K562 (cell line): ENCODE data around the gene SPHK2. TPM values are rescaled to one million over a fixed set of nuclear protein-coding genes. Genes with fewer than 3 reads are reported as not detected.
A peak's percentile ranks its signal among the peaks of the same experiment; 100 is the strongest.

Source experiments
- BMI1 ChIP-seq: fragments of 150-350 bp; IDR thresholded peaks from 2 replicates; pipeline ENCODE4 v1.6.1; 2014; ENCODE audit warnings: low read length
- CHD4 ChIP-seq: fragments of 200-600 bp; sonication (generic); IDR thresholded peaks from 3 replicates; pipeline ENCODE4 v1.6.1; 2012; ENCODE audit warnings: low read depth, mild to moderate bottlenecking, mixed read lengths, low read length, inconsistent platforms; ENCODE audit not compliant: insufficient read depth, insufficient replicate concordance, poor library complexity, severe bottlenecking
- FOXK1 ChIP-seq: sonication (generic); formaldehyde crosslinking; IDR thresholded peaks from 2 replicates; pipeline ENCODE4 v1.8.0; 2022; ENCODE audit warnings: missing genetic modification reagents, mild to moderate bottlenecking, borderline replicate concordance
- GTF2A2 ChIP-seq: IDR thresholded peaks from 2 replicates; pipeline ENCODE4 v1.6.1; 2016; ENCODE audit warnings: mild to moderate bottlenecking, missing genetic modification characterization, missing compliant biosample characterization
- HSF4 ChIP-seq: fragments of 250-450 bp; sonication (Bioruptor Pico); IDR thresholded peaks from 2 replicates; pipeline ENCODE4 v2.1.2; 2022; ENCODE audit warnings: mild to moderate bottlenecking, moderate library complexity, borderline replicate concordance
- IRF2 ChIP-seq: sonication (generic); formaldehyde crosslinking; IDR thresholded peaks from 2 replicates; pipeline ENCODE4 v1.8.1; 2022; ENCODE audit warnings: mild to moderate bottlenecking, missing genetic modification reagents
- MBD2 ChIP-seq: sonication (generic); IDR thresholded peaks from 2 replicates; pipeline ENCODE4 v1.6.1; 2016; ENCODE audit warnings: low read depth, borderline replicate concordance
- RFX5 ChIP-seq: IDR thresholded peaks from 2 replicates; pipeline ENCODE4 v1.6.1; 2011; ENCODE audit warnings: low read depth, mild to moderate bottlenecking, improper control_type of control experiment, low read length
- SMAD2 ChIP-seq: fragments of 150-350 bp; IDR thresholded peaks from 2 replicates; pipeline ENCODE4 v1.6.1; 2014; ENCODE audit warnings: low read depth, mild to moderate bottlenecking, low read length
- SP2 ChIP-seq: IDR thresholded peaks from 2 replicates; pipeline ENCODE4 v1.6.1; 2011; ENCODE audit warnings: mild to moderate bottlenecking, low read depth, low read length, moderate library complexity; ENCODE audit not compliant: poor library complexity, severe bottlenecking; ENCODE audit errors: extremely low read depth
- ZFP30 ChIP-seq: fragments of 250-450 bp; sonication (Bioruptor Pico); IDR thresholded peaks from 2 replicates; pipeline ENCODE4 v1.8.0; 2022; ENCODE audit warnings: moderate library complexity, mild to moderate bottlenecking, inconsistent platforms, borderline replicate concordance
- ZFPM2 ChIP-seq: fragments of 250-450 bp; sonication (Bioruptor Pico); IDR thresholded peaks from 2 replicates; pipeline ENCODE4 v1.5.1; 2022; ENCODE audit warnings: mild to moderate bottlenecking
- ZNF253 ChIP-seq: fragments of 250-450 bp; sonication (Bioruptor Pico); conservative IDR thresholded peaks from 2 replicates; pipeline ENCODE4 v1.6.1; 2021; ENCODE audit warnings: mild to moderate bottlenecking
- polyA plus RNA-seq, 8 experiments: library from polyadenylated mRNA; depleted of rRNA in 4 of 8; stranded (reverse) in 5 of 8; unstranded in 3 of 8; fragments of >200 nt; fragmentation: Nextera tagmentation in 2 of 8; fragmentation: Illumina TruSeq in 1 of 8; extraction: Ambion mirVana in 2 of 8; extraction: Trizol in 1 of 8; gene quantifications; 2 replicates each; pipeline versions ENCODE4 v1.2.1 to v1.2.3, GENCODE V29; 2011 to 2014; ENCODE audit warnings: inconsistent platforms in 1 of 8, missing spikeins in 1 of 8
- total RNA-seq, 7 experiments: library from RNA; depleted of rRNA in 6 of 7; stranded (reverse); fragments of >200 nt in 6 of 7; fragmentation: Illumina TruSeq in 2 of 7; extraction: Trizol in 2 of 7; gene quantifications; 2 replicates each; pipeline versions ENCODE4 v1.2.1 to v1.2.3, GENCODE V29; 2011 to 2021; ENCODE audit warnings: low replicate concordance in 1 of 7
- TF ChIP-seq, protein P1 (sequence below): fragments of 450-650 bp; IDR thresholded peaks from one replicate; pipeline ENCODE4 v1.6.1; 2018; ENCODE audit warnings: mild to moderate bottlenecking, moderate library complexity; ENCODE audit not compliant: partially characterized antibody
- TF ChIP-seq, protein P2 (sequence below), 2 experiments: fragments of 450-650 bp in 1 of 2; sonication (generic) in 1 of 2; formaldehyde crosslinking in 1 of 2; IDR thresholded peaks; 2 replicates each; pipeline versions ENCODE4 v1.7.1 to v1.9.0; 2016 to 2022; ENCODE audit warnings: inconsistent platforms in 1 of 2, mild to moderate bottlenecking in 1 of 2, missing genetic modification reagents in 1 of 2
- TF ChIP-seq, protein P3 (sequence below): sonication (generic); formaldehyde crosslinking; IDR thresholded peaks from 2 replicates; pipeline ENCODE4 v1.8.0; 2022; ENCODE audit warnings: mild to moderate bottlenecking, missing genetic modification reagents

The SPHK2 gene
- total and polyA plus RNA-seq, 9 of the 15 experiments (the other 6 are each of a cell fraction or from before 2014, with no cell fraction given), result 0.10 to 15.2 (median 2.9) TPM

DNA sequence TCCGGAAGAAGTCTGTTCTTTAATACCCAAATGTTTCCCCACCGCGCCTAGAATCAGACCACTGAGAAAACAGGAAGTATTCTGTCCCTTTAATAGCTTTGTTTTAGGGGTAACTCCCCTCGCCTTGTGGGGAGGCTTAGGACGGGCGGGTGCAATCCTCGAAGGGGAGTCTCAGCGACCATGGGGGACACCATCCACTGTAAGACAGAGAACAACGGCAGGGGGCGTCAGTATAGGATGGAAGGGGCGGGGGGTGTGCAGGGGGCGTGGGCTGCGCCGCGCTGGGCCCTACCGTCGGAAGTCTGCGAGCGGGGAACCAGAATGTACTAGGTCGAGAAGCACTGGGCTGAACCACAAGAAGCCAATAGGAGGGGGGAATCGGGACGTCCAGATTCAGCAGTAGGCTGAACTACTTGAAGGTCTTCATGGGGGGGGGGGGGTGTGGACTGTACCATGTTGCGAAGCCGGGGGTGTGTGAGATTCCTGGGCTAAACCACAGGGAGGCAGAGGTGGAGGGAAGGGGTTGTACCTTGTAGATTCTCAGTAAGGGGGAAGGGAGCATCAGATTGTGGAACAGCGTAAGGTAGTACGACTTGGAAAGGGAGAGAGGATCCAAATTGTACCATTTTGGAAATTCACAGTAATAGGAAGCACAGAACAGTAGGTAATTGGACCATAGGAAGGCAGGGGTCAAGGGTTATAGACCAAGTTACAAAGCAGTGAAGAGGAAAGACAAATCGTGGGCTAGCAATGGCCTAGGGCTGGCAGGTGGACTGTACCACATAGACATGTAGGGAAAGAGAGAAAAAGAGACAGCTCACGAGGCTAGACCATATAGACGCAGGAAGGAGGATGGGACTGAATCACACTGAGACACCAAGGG, 18.9 kb downstream of the SPHK2 start (continued):
- TF ChIP-seq, protein P1, sequence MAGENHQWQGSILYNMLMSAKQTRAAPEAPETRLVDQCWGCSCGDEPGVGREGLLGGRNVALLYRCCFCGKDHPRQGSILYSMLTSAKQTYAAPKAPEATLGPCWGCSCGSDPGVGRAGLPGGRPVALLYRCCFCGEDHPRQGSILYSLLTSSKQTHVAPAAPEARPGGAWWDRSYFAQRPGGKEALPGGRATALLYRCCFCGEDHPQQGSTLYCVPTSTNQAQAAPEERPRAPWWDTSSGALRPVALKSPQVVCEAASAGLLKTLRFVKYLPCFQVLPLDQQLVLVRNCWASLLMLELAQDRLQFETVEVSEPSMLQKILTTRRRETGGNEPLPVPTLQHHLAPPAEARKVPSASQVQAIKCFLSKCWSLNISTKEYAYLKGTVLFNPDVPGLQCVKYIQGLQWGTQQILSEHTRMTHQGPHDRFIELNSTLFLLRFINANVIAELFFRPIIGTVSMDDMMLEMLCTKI, result no peak
- TF ChIP-seq MBD2, result peak; percentile 96
- TF ChIP-seq HSF4 (CRISPR knock-in tag), result no peak
- TF ChIP-seq RFX5, result no peak
- TF ChIP-seq, protein P2, sequence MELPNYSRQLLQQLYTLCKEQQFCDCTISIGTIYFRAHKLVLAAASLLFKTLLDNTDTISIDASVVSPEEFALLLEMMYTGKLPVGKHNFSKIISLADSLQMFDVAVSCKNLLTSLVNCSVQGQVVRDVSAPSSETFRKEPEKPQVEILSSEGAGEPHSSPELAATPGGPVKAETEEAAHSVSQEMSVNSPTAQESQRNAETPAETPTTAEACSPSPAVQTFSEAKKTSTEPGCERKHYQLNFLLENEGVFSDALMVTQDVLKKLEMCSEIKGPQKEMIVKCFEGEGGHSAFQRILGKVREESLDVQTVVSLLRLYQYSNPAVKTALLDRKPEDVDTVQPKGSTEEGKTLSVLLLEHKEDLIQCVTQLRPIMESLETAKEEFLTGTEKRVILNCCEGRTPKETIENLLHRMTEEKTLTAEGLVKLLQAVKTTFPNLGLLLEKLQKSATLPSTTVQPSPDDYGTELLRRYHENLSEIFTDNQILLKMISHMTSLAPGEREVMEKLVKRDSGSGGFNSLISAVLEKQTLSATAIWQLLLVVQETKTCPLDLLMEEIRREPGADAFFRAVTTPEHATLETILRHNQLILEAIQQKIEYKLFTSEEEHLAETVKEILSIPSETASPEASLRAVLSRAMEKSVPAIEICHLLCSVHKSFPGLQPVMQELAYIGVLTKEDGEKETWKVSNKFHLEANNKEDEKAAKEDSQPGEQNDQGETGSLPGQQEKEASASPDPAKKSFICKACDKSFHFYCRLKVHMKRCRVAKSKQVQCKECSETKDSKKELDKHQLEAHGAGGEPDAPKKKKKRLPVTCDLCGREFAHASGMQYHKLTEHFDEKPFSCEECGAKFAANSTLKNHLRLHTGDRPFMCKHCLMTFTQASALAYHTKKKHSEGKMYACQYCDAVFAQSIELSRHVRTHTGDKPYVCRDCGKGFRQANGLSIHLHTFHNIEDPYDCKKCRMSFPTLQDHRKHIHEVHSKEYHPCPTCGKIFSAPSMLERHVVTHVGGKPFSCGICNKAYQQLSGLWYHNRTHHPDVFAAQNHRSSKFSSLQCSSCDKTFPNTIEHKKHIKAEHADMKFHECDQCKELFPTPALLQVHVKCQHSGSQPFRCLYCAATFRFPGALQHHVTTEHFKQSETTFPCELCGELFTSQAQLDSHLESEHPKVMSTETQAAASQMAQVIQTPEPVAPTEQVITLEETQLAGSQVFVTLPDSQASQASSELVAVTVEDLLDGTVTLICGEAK (IDR thresholded peaks at IDR 0.05), result peak; percentile 67
- TF ChIP-seq, protein P2 (CRISPR knock-in tag; IDR thresholded peaks at IDR 0.05), result no peak
- no peak for TF ChIP-seq BMI1
- TF ChIP-seq, protein P3, sequence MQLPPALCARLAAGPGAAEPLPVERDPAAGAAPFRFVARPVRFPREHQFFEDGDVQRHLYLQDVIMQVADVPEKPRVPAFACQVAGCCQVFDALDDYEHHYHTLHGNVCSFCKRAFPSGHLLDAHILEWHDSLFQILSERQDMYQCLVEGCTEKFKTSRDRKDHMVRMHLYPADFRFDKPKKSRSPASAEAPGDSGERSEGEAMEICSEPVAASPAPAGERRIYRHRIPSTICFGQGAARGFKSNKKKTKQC, result no peak
- no peak for TF ChIP-seq GTF2A2 (tag)
- no peak for TF ChIP-seq SP2
- no peak for TF ChIP-seq ZFPM2 (CRISPR knock-in tag)
- no peak for TF ChIP-seq ZFP30
- no peak for TF ChIP-seq SMAD2
- TF ChIP-seq IRF2 (CRISPR knock-in tag), result no peak
- TF ChIP-seq FOXK1 (CRISPR knock-in tag), result no peak
- TF ChIP-seq CHD4, result no peak
- no peak for TF ChIP-seq ZNF253 (CRISPR knock-in tag)
